ENCODE measurements around the gene DNAH9.
"Not testable (repeated sequence)": the region's sequence is repeated elsewhere in the genome, so short reads cannot be mapped to it uniquely, and the experiment has no call there.

The DNAH9 gene

GRCh38 chr17:11928436-11928835, 330.2 kb downstream of the DNAH9 start:
- no peak for FAIRE-seq

- FAIRE-seq = no peak
Observed at GRCh38 chr17:11932337-11932898, 334.1 kb downstream of the DNAH9 start.

- FAIRE-seq = no peak
Observed at GRCh38 chr17:11935734-11936406, 337.6 kb downstream of the DNAH9 start.

- no peak for FAIRE-seq
Observed at GRCh38 chr17:11940904-11941303, 342.6 kb downstream of the DNAH9 start.

- FAIRE-seq = not testable (repeated sequence)
Observed at GRCh38 chr17:11943086-11943485, 344.8 kb downstream of the DNAH9 start.

GRCh38 chr17:11943759-11944347, 345.6 kb downstream of the DNAH9 start:
- FAIRE-seq = no peak

DNA sequence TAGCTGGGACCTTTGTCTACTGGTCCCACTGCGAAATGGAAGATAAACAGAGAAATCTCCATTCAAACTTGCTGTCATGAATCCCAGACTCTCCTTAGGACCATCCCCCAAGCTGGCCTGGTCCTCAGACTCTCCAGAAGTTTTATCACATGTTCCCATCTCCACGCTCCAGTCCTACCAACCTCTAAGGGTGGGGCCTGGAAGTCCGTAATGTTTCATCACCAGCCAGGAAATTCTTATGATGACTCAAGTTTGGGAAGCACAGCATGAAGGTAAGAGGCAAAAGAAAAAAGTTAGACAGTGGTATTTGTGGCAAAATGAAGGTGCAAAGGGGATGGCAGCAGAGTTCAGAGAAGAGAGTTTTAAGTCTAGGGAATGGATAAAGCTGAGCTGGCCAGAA, 346.3 kb downstream of the DNAH9 start:
- no peak for FAIRE-seq

DNA sequence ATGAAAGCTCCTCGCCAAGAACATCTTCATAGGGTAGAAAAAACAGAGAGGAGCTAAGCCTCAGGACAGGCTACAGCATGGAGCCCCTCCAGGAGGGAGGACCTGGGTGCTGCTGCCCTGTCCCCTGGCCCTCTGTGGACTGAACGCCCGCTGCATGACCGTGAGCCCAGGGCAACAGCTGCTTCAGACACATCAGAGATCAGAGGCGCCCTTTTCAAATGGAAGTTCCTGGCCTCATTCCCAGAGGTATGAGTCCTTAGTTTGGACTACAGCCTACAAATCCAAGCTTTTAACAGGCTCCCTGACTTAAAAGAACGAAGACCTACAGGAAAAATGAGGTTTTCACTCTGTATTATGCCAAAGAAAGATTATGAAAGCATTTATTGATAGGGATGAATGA, 350.5 kb downstream of the DNAH9 start:
- FAIRE-seq = no peak

DNA sequence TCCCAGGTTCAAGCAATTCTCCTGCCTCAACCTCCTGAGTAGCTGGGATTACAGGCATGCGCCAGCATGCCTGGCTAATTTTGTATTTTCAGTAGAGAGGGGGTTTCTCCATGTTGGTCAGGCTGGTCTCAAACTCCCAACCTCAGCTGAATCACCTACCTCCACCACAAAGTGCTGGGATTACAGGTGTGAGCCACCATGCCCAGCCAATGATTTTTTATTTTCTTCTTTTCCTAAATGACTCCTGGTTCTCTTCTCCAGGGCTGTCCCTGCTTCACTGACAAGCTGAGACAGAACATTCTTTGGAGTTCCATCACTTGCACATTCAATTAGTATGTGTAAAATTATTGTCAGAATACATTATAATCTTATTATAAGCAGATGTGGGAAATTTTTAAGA, 351.3 kb downstream of the DNAH9 start:
- FAIRE-seq = not testable (repeated sequence)

DNA sequence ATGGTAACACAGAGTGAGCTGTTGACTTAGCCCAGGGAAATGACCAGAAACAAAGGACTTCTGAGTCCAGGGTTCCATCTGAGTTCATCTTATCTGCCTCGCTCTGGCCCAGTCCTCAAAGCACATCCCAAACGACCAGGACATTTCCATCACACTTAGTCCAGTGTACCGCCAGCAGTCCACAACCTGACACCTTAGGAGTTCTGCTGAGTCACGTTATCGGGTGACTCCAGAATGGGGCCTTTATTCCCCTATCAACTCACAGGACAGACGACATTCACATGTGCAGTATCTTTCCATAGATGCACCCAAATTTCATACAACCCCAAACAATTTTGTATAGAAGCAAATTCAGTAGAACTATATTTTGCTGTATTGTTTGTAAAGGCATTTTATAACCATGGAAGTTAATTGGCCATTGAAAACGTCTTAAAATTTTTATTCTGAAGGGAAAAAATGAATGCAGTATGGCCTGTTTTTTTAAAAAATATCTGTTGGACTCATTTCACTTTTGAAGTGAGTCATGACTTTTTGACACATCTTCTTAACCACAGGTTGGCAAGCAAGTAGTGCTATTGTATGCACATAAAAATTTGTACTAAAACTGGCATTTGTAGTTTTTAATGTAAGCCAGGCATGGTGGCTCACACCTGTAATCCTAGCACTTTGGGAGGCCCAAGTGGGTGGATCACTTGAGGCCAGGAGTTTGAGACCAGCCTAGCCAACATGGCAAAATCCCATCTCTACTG, 352.7 kb downstream of the DNAH9 start:
- FAIRE-seq = no peak

DNA sequence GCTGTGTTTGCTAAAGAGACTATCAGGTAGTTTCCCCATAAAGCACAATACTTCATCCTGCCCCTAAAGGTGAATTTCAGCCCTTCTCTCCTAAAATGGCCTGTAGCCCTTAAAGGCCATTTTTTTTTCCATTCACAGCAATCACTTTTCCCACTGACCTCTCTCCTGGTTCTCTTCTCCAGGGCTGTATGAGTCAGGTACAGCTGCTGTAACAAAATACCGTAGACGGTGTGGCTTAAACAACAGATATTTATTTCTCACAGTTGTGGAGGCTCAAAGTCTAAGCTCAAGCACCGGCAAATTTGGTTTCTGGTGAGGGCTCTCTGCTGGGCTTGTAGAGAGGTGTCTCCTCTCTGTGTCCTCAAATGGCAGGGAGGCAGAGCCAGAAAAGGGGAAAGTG, 354.3 kb downstream of the DNAH9 start:
- FAIRE-seq = no peak

- no peak for FAIRE-seq
Observed at GRCh38 chr17:11953924-11954323, 355.7 kb downstream of the DNAH9 start.

GRCh38 chr17:11954936-11955335, 356.7 kb downstream of the DNAH9 start:
- FAIRE-seq = no peak

DNA sequence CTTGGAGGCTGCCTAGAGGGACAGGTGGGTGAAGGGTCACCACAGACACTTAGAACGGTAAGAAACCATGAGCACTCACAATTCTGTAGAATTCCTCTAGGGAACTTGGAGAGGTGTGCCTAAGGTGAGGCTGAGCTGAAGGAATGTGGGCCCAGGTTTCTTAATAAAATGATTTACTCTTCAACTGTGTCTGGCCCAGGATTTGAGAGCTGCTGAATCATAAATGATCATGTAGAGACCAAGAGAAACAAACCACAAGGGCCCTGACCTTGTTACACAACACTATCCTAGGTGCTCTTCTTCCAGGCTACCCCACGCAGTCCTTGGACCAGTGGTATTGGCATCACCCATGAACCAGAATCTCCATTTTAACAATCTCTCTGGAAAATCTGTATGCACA, 371.3 kb downstream of the DNAH9 start:
- no peak for FAIRE-seq

- not testable (repeated sequence) for FAIRE-seq
Observed at GRCh38 chr17:11972741-11973140, 374.5 kb downstream of the DNAH9 start.

DNA sequence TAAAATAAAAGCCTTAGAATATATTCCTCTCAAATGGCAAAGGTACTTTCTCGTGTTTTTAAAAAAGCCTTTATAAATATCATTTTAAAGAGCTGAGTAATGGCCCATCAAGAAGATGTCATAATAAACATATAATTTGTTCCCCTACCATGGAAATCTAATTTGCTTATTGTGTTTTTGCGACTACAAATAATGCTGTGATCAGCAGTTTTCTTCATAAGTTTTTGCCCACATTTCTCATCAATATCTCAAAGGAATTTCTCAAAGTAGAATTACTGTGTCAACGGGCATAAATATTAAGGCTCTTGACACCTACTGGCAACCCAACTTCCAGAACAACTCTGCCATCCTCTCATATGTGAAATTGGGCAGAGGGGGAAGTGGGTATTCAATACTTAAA, 381.5 kb downstream of the DNAH9 start:
- no peak for FAIRE-seq

GRCh38 chr17:11980813-11981212, 382.5 kb downstream of the DNAH9 start:
- FAIRE-seq = no peak

- FAIRE-seq = no peak
Observed at GRCh38 chr17:11981862-11982261, 383.6 kb downstream of the DNAH9 start.

DNA sequence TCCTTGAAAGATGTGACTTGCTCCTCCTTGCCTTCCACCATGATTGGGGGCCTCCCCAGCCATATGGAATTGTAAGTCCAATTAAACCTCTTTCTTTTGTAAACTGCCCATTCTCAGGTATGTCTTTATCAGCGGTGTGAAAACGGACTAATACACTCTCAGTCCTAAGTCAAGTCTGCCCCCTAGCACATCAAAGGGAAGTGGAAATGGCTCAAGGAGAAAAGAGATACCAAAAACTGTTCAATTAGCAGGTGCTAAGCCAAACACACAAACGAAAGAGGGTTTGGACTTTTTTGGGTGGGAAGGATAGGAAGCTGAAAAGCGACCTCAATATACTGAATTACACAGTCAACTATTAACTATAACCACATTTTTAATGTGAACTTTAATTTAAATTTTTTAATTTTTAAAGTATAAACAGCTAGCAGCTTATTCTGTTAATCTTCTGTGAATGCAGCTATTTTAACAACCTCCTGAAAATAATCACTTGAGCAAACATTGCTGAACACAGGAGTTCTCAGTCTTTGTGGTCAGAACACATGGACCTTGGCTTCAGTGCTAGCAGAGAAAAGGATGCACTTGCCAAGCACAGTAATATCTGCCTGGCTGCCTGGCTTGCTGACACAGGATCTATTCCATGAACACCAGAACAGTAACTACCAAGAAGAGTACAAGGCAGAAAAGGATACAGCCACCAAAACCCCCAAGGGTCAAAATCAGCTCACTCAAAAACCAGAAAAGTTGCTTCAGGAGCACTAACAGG, 388.1 kb downstream of the DNAH9 start:
- FAIRE-seq = no peak

DNA sequence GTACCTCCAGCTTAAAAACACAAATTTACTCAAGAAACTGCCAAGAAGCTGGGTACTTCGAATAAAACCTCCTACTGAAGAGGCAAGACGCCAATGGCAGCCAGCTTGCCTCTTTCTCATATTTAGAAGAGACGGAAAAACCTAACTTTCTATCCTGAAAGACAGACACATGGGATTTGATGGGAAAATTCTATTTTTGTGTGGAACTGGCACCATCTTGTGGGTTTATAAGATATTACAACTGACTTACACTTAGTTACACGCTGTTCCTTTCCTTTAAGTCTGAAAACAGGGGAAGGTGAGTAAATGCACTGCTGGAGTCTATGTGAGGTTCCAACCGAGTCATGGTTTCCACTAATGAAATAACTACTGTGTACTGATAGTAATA, 388.7 kb downstream of the DNAH9 start:
- peak; percentile 93 for FAIRE-seq

- FAIRE-seq = no peak
Observed at GRCh38 chr17:11990363-11990983, 392.2 kb downstream of the DNAH9 start.

GRCh38 chr17:11991461-11991860, 393.2 kb downstream of the DNAH9 start:
- FAIRE-seq = no peak

DNA sequence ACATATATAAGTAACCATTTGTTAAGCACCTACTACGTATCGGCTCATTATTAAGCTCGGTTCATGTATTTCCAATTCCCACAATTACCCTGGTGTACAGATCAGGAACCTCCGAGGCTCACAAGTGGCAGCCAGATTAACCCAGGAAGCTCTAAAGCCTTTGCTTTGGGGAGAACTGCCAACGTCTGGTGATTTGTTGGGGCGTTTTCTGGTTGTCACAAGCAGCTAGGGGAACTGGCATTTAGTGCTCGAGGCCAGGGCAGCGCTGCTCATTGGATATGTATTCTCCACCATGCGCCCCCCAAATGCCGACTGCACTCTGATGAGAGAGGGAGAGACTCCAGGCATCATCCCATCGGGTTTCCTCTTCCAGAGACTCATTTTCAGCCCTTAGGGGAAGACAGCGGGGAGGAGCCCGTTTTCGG, 398.5 kb downstream of the DNAH9 start:
- FAIRE-seq = no peak

Measured in islet of Langerhans (tissue), 1 donor.